COLO668 (cell line): ENCODE results near the gene ABCD2.
"Not testable (repeated sequence)": the region's sequence is repeated elsewhere in the genome, so short reads cannot be mapped to it uniquely, and the experiment has no call there.

Source experiments
- DNase-seq: peaks from one replicate; lab custom pipeline; 2025; ENCODE audit not compliant: unreplicated experiment; lab: John Stamatoyannopoulos, UW

The ABCD2 gene

DNA sequence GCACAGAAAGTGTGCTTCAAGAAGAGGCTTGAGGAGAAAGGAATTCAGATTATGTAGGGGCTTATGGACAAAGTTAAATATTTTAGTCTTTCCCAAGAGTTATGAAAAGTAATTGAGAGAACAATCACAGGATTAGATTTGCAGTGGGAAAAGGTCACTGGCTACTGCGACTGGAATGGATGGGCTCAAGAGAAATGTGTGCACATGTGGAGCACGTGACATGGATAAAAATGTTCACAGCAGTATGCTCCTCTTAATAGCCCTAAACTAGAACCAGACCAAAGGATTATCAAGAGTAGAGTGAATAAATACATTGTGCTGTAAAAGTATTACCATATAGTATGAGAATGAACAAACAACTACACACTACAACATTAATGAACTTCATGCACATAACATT lies 78.1 kb downstream of the ABCD2 start:
- no peak for DNase-seq

DNA sequence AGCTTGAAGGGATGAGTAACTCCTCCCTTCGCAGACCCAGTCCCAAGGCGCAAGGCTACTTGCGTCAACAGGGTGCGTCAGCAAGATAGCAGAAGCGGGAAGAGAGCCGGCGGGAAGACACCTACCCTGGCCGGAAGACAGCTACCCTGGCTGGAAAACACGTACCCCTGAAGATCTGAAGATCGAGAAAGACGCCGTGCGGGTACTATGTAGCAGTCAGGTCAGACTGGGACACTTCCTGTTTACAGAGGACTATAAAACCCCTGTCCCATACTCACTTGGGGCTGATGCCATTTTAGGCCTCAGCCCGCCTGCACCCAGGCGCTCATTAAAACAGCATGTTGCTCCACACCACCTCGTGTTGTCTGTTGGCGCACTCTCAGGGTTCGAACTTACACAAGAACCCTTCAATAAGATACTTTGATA lies 80.9 kb downstream of the ABCD2 start:
- DNase-seq: no peak

DNA sequence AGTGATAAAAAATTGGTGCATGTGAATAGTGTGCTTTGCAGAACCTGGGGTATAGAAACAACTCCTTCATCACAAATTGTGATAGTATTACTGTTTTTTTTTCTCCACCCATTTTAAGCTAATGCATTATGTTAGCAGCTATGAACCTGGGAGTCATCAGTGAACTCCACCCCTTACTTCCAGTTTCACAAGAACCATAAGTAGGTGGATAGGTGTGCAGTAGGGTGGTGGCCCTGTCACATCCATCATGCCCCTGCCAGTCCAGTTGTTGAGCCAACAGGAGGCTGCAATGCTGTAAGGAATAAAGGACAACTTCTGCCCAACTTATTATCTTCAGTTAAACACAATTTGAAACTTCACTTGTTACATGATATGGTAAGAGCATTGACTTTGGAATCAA lies 85.7 kb downstream of the ABCD2 start:
- no peak for DNase-seq

DNA sequence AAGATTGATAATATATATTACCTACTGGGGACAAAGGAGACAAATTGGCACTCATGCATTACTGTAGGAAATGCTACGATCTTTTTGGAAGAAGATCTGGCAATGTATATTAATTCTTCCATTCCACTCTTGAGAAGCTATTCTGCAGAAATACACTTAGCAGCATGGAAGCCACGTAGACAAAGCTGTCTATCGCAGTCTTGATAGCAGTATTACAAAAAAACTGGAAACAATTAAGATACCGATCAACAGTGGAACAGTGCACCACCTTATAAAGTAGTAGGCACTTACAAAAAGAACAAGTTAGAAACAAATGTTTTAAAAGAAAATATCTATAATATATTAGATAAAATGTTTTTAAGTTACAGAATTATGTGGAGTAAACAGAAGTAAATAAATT lies 87.2 kb downstream of the ABCD2 start:
- DNase-seq: no peak

DNA sequence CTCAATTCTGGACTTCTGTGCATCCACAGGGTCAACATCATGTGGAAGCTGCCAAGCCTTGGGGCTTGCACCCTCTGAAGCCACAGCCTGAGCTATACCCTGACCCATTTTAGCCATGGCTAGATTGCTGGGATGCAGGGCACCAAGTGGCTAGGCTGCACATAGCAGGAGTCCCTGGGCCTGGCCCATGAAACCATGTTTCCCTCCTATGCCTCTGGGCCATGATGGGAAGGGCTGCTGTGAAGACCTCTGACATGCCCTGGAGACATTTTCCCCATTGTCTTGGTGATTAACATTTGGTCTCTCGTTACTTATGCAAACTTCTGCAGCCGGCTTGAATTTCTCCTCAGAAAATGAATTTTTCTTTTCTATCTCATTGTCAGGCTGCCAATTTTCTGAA lies 92.6 kb downstream of the ABCD2 start:
- no peak for DNase-seq

DNA sequence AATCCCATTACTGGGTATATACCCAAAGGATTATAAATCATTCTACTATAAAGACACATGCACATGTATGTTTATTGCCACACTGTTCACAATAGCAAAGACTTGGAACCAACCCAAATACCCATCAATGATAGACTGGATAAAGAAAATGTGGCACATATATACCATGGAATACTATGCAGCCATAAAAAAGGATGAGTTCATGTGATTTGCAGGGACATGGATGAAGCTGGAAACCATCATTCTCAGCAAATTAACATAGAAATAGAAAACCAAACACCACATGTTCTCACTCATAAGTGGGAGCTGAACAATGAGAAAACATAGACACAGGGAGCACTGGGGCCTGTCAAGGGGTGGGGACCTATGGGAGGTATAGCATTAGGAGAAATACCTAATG lies 97.4 kb downstream of the ABCD2 start:
- DNase-seq: not testable (repeated sequence)

DNA sequence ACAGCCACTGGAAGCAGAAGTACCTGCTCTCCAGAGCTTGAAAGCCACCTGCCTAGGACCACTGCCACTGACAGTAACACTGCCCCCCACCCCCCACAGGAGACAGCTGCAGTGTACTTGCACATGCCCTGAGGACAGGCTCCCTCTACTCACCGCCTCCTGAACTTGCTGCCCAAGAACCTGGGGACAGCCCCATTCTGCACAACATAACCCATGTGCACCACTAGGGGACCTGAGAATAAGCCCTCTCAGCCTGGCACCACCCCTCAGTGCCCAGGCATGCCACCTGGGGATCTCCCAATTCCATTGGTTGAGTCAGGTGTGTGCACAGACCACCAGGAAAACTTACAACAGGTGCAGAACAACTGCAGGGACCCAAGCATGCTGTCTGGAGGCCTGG lies 109.6 kb downstream of the ABCD2 start:
- DNase-seq: no peak

DNA sequence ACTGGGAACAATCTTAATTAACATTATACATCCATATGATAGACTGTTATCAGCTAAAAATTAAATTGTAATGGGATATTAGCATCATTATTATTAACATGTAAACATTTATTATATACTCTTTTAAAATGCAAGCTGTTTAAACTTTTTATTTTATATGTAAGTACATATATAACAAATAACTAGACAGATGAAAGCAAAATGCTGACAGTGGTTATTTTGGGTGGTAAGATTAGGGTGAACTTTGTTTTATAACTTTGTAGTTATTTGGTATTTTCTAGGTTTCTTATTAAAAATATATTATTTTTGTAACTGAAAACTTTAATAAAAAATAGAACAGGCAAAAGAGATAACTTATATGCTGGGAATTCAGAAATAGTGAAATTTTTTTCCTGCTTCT lies 114.0 kb downstream of the ABCD2 start:
- DNase-seq: no peak

DNA sequence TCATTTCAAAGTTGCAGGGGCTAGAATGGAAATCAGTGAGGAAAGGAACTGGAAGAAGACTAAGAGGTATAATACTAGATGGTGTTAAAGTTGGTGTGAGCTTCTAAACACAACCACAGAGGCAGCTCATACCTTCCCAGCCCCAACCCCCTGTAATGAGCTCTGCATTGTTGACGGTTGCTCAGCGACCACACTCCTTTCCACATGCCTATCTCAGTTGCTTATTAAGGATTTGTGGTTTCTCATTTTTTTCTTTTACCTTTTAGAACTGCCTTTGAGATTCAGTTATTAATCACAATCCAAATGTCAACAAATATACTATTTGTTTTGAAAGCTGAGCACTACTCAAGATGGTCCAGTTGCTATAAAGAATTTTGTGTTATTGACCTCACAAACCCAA lies 114.6 kb downstream of the ABCD2 start:
- no peak for DNase-seq

DNA sequence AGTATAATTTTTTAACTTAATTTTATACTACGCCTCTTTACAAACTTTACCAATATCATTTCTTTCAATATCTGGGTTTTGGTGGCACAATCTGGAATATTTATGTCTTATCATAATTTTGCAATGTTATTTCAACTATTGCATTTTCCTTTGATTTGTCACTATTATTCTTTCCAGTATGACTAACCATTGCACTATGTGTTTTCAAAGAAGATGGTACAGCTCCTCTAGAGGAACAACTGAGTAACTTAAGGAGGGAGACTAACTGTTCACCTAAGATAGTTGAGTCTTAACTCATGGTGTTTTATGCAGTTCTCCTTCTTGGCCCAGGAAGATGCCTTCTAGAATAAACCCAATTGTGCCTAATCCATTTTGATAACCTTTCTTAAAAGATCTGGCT lies 116.2 kb downstream of the ABCD2 start:
- no peak for DNase-seq

DNA sequence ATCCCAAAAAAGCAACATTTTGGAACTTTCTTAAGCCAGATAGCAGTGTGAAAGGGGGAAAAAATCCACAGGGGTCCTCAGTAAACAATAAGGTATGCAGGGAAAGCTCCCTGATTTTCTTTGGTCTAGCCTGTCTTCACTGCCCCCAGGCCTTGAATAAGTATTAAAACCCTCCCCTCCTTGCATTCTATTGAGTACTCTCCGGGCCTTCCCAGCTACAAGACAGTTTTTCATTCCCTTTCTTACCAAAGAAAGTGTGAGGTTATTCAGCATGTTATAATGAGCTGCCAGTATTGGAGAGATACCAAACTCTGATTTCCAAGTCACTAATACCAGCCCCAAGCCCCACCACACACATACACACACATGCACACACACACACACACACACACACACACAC lies 116.9 kb downstream of the ABCD2 start:
- DNase-seq: no peak
